Hippocampal formation (tissue), 2 donors: ENCODE data around the gene PSG4.
"Not testable (repeated sequence)": the region's sequence is repeated elsewhere in the genome, so short reads cannot be mapped to it uniquely, and the experiment has no call there.

ENCODE experiments used
- DNase-seq, 2 donors: peaks; one replicate each; lab custom pipeline; 2025; lab: John Stamatoyannopoulos, UW

PSG4 gene

GRCh38 chr19:43198686-43199419 is 6.6 kb downstream of the PSG4 start:
- not testable (repeated sequence) for DNase-seq

DNA sequence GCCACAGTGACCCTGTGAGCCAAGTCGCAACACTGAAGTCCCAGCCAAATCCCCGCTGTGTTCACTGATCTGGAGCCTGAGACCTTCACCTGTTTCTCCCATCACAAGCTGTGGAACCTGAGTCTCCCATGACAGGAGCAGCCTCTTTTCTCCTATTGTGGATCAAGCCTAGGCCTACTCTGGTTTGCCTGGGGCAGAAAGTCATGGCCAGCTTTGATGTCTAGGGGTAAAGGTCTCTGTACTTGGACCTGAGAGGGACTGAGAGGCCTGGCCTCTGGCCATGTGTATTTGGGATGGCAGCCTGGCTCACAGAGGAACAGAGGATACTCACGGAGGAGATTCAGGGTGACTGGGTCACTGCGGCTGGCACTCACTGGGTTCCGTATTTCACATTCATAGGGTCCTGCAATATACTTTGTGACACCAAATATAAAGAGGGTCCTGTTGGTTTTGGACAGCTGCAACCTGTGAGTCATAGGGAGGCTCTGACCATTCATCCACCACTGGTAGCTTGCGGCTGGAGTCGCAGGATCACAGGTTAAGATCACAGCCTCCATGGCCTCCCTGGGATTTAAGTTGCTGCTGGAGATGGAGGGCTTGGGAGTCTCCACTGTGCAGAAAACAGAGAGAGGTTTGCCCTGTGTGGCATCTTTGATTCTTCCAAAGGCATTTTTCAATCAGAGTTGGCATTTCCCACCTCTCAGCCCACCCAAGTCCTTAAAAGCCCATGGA is 7.6 kb downstream of the PSG4 start:
- DNase-seq, result not testable (repeated sequence)

DNA sequence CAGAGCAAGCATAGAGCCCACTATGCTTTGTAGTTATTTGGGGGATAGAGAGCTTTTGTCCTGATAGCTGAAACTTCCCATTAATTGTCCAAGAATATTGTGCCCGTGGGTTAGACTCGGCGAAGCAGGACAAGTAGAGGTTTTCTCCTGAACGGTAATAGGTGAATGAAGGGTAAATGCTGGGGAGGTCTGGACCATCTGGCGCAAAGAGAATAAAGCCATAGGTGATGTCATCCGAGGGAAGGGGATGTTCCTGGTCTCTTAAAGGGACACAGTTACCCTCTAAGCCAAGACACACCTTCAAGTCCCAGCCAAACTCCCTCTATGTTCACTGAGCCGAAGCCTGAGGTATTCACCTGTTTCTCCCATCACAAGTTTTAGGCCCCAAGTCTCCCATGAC is 11.0 kb downstream of the PSG4 start:
- DNase-seq, result not testable (repeated sequence)

GRCh38 chr19:43192381-43193155 is 12.9 kb downstream of the PSG4 start:
- DNase-seq, result not testable (repeated sequence)

DNA sequence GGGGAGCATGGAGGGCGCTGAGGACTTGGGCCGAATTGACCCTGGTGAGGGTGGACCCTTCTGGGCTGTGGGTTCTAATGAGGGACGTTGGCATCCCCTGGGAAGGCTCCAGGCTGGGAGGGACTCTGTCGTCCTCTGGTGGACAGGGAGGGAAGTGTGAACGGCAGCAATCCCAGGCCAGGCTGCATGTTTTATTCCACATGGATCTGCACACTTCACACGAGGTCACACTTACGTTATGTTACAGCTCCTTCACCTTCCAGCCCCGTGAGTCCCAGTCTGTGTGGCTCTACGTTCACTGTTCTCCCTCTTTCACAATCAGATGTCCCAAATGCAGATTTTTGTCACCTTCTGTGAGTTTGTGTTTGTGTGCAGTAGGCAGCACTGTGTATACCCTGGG is 17.3 kb downstream of the PSG4 start:
- DNase-seq, result not testable (repeated sequence)

DNA sequence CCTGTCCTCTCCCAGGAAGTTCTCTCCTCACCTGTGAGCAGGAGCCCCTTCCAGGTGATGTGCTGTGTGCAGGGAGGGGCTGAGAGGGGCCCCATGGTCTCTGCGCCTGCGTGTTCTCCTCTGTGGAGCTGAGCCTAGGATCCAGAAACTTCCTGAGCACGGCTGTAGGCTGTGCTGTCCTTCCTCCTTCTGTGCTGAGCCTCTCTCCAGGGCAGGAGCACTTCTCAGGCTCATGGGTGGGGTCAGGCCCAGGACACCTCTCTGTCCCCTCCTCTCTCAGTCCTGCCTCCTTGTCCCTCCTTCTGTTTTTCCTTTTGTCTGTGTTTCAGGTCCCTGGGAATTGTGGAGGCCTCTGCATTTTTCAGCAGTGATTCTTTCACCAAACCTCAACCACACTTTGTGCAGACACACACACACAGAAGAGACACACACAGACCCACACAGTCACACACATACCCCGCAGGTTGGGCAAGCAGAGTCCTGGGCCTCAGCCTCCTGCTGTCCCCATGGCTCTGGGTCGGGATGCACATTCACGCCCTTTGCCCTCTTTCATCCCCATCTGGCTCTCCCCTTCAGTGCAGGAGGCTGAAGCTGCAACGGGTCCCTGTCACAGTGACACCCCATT is 19.0 kb downstream of the PSG4 start, which contains the start of gene PSG5:
Gene PSG5 (minus strand): TSS at position 226 of the 625 bp plus-strand sequence. CDS start 131 bp downstream, at position 95.
- not testable (repeated sequence) for DNase-seq

DNA sequence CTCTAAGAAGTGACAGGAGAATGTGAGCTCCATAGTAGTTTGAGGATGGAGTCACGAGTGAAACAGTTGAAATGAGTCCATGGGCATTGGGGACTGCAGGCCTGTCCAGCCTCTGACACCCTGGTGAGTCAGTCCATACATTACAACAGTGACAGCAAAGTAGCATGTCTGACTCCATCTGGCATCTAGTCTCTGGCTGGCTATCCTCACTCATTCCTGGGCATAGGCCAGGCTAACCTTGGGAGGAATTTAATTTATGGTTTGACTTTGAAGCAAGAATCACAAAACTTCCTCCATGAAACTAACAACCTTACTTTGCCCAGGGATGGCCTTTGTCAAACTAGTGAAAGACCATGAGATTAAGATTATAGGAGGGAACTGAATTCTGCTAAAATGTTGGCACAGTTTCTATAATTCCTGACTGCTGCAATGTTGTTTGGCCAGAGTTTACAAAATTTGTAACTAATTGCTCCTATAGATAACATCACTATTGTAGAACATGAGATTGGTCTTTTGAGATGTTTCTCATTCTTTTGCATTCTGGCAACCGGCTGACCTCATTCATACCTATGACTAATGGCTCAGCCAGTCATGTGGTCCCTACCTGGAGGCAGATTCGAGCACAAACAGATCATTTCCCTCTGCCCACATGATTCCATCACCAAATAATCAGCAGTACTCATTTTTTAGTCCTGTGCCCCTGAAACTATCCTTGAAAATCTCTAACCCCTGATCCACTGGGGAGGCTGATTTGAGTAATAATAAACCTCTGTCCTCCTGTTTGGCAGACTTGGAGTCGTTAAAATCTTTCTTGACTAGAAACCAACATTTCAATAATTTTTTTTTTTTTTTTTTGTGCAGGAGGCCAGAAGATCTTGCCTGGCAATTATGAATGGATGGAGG is 23.3 kb downstream of the PSG4 start:
- DNase-seq, result not testable (repeated sequence)

DNA sequence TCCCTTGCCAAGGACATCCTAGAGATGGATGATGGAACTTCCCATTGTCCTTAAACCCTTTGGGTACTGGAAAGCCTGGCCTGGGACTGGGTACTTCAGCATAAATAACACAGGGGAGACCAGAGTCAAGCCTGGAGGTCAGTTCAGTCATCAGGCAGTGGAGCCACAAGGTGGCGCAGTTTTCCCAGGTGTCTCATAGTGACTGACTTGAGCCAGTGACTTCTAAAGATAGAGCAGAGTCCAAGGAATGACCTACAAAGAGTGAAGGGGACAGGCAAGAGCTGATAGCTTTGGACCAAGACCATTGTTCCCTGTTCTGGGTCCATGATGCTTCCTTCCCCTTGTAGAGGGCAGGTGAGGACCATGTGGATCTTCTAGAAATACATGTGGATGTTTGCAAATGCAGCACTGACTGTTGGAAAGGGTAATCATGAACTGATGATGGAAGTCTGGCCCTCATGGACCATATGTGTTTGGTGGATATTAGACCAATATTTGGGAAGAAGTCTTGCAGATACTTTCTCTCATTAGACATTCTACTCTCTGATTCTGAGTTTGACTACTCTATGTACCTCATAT is 25.8 kb downstream of the PSG4 start:
- DNase-seq, result not testable (repeated sequence)

DNA sequence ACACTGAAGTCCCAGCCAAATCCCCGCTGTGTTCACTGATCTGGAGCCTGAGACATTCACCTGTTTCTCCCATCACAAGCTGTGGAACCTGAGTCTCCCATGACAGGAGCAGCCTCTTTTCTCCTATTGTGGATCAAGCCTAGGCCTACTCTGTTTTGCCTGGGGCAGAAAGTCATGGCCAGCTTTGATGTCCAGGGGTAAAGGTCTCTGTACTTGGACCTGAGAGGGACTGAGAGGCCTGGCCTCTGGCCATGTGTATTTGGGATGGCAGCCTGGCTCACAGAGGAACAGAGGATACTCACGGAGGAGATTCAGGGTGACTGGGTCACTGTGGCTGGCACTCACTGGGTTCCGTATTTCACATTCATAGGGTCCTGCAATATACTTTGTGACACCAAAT is 26.9 kb downstream of the PSG4 start:
- not testable (repeated sequence) for DNase-seq

DNA sequence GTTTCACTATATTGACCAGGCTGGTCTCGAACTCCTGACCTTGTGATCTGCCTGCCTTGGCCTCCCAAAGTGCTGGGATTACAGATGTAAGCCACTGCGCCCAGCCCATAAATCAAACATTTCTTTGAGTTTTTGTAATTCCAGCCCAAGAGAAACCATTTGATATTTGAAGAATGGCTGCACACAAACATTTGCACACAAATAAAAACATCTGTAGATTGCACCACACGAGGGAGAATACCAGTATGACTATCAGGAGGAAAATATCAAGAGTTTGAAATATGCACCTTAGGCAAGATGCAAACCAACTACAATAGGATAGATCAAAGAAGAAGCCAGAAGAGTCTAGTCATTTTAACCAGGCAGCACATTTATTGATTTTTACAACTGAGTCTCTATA is 39.5 kb downstream of the PSG4 start:
- not testable (repeated sequence) for DNase-seq

- DNase-seq, result not testable (repeated sequence)
Measured at GRCh38 chr19:43163135-43163534, 42.3 kb downstream of the PSG4 start.

- DNase-seq, result not testable (repeated sequence)
Measured at GRCh38 chr19:43162261-43162660, 43.2 kb downstream of the PSG4 start.

- DNase-seq, result no peak
Measured at GRCh38 chr19:43152214-43152613, 53.2 kb downstream of the PSG4 start.

GRCh38 chr19:43149788-43150187 is 55.6 kb downstream of the PSG4 start:
- DNase-seq, result not testable (repeated sequence)

DNA sequence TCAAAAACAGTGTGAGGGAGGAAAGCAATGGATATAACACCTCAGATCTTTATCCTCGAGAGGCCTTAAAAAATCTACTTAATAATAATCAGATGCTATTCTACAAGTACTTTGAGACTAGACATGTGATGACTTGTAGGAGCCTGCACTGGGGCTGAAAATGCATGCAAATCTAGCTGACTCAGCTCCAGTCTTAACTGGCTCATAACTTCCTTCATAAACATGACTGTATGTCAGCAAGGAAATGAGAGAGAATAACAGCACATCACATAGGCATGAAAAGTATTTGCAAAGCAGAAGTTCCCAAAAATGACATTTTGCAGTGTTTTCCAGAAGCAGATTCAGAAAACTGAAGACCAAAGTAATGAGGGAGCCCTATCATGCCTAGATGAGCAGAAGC is 57.2 kb downstream of the PSG4 start:
- DNase-seq, result no peak
